ENCODE data around the gene PACSIN2.
"Not testable (repeated sequence)": the region's sequence is repeated elsewhere in the genome, so short reads cannot be mapped to it uniquely, and the experiment has no call there.

The PACSIN2 gene

GRCh38 chr22:42996646-42997365 is 18.1 kb downstream of the PACSIN2 start:
- no peak for DNase-seq
- Mint-ChIP-seq H3K4me1 (peaks cover 45% of the 10 kb centered on the region), H3K36me3 (ENCODE audit: low read depth) (peaks cover 43% of the 10 kb centered on the region), H3K4me3 (no peak overlapping the region), H3K9me3 (peaks cover 28% of the 10 kb centered on the region), H3K27ac (no peak overlapping the region), H3K27me3 (ENCODE audit: low read depth, poor library complexity) (no peaks in the 10 kb centered on the region)
- no peak for TF ChIP-seq CTCF (IDR thresholded peaks at IDR 0.05)

DNA sequence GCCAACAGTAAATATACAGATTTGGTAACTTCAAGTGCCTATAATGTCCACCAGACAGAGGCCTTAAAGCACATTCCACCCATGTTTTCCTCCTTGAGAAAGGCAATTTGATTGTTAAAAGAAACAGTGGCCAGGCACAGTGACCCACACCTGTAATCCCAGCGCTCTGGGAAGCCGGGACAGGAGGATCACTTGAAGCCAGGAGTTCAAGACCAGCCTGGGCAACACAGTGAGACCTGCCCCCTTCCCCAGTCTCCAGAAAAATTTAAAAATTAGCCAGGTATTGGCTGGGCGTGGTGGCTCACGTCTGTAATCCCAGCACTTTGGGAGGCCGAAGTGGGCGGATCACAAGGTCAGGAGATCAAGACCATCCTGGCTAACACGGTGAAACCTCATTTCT is 19.3 kb downstream of the PACSIN2 start:
- DNase-seq; H3K27me3 Mint-ChIP-seq (ENCODE audit: low read depth, poor library complexity); H3K4me3 Mint-ChIP-seq: not testable (repeated sequence)
- Mint-ChIP-seq H3K9me3 (peaks cover 33% of the 10 kb centered on the region), H3K36me3 (ENCODE audit: low read depth) (peaks cover 49% of the 10 kb centered on the region), H3K4me1 (peaks cover 45% of the 10 kb centered on the region), H3K27ac (peak overlapping the region; percentile 95)

DNA sequence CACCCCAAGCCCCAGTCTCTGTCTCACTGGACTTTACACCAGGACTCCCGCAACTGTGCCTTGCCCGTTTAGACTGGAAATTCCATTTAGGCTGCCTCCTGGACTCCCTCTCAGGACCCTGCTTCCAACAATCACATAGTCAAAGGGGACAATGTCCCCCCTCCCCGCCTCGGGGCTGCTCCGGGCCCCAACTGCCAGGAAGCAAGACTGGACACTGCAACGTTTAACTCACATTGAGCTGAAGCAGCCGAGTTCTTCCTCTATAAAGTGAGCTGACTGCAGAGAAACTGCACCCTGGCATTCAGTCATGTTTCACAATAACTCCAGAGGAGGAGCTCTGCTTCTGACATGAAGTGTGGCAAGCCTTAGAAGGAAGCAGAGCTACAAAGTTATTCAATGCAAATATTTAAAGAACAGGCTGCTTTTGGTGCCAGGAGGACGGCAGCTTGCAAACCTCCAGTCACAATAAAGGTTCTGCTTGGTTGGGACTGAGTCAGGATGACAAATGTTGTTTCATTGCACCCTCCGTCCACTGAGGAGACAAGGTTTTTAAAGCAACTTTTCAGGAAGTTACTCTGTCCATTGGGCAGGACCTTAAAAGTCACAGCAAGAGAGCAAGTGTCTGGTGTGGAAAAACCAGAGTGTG is 19.9 kb downstream of the PACSIN2 start:
- Mint-ChIP-seq H3K27me3 (ENCODE audit: low read depth, poor library complexity) (no peaks in the 10 kb centered on the region), H3K9me3 (peaks cover 33% of the 10 kb centered on the region), H3K4me1 (peaks cover 46% of the 10 kb centered on the region), H3K4me3 (no peak overlapping the region), H3K27ac (peak overlapping the region; percentile 95), H3K36me3 (ENCODE audit: low read depth) (peaks cover 49% of the 10 kb centered on the region)
- no peak for DNase-seq
- TF ChIP-seq CTCF (IDR thresholded peaks at IDR 0.05): no peak

- H3K27me3 Mint-ChIP-seq (ENCODE audit: low read depth, poor library complexity): no peaks in the 10 kb centered on the region
- no peak overlapping the region for H3K27ac Mint-ChIP-seq
- no peak overlapping the region for H3K4me3 Mint-ChIP-seq
- no peak for DNase-seq
- peaks cover 46% of the 10 kb centered on the region for H3K4me1 Mint-ChIP-seq
- H3K9me3 Mint-ChIP-seq: peaks cover 28% of the 10 kb centered on the region
- TF ChIP-seq CTCF (IDR thresholded peaks at IDR 0.05): no peak
- peaks cover 46% of the 10 kb centered on the region for H3K36me3 Mint-ChIP-seq (ENCODE audit: low read depth)
Measured at GRCh38 chr22:42994276-42994916, 20.6 kb downstream of the PACSIN2 start.

DNA sequence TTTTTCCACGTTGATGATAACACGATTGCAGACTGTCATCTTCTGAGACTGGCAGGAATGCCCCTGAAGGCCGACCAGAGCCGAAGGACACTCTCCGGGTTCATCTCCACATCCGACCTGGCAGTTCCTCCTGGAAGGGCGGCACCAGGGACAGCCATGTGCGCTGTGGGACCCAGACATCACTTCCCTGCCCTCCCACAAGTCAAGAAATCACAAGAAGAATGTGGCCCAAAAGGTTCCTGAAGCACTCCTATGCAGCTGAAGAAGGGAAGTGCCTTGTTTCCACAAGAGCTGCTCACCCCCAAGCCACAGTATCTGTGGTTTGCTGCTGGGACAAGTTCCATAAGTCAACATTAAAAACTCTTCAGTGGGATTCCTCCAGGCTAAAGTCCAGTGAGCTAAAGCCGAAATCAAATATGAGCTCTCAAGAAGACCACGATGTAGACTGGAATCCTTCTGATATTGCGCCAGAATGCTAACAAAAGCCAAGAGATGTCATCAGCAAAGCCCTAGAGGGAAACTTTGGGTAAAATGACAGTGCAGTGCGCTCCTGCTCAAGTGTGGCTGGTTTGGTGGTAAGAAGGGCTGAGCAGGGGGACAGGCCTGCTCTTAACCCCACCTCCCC is 21.2 kb downstream of the PACSIN2 start:
- peaks cover 46% of the 10 kb centered on the region for H3K4me1 Mint-ChIP-seq
- peaks cover 21% of the 10 kb centered on the region for H3K9me3 Mint-ChIP-seq
- no peak for TF ChIP-seq CTCF (IDR thresholded peaks at IDR 0.05)
- no peaks in the 10 kb centered on the region for H3K27me3 Mint-ChIP-seq (ENCODE audit: low read depth, poor library complexity)
- H3K4me3 Mint-ChIP-seq: no peak overlapping the region
- DNase-seq: no peak
- peak overlapping the region; percentile 42 for H3K27ac Mint-ChIP-seq
- H3K36me3 Mint-ChIP-seq (ENCODE audit: low read depth): peaks cover 40% of the 10 kb centered on the region

GRCh38 chr22:42992886-42993479 is 22.0 kb downstream of the PACSIN2 start:
- H3K27me3 Mint-ChIP-seq (ENCODE audit: low read depth, poor library complexity): no peaks in the 10 kb centered on the region
- no peak overlapping the region for H3K4me3 Mint-ChIP-seq
- no peak for DNase-seq
- H3K4me1 Mint-ChIP-seq: peaks cover 49% of the 10 kb centered on the region
- TF ChIP-seq CTCF (IDR thresholded peaks at IDR 0.05): no peak
- peaks cover 13% of the 10 kb centered on the region for H3K9me3 Mint-ChIP-seq
- peaks cover 32% of the 10 kb centered on the region for H3K36me3 Mint-ChIP-seq (ENCODE audit: low read depth)
- no peak overlapping the region for H3K27ac Mint-ChIP-seq

Measured in nephron progenitor cell (in vitro differentiated cells).